ENCODE data around the gene MS4A4A.

MS4A4A gene

GRCh38 chr11:60349990-60350389 is 69.5 kb downstream of the MS4A4A start:
- DNase-seq = no peak

- no peak for DNase-seq
These were observed 77.3 kb downstream of the MS4A4A start for GRCh38 chr11:60357771-60358170.
